ENCODE data around the gene LPAR1.

Gene LPAR1

DNA sequence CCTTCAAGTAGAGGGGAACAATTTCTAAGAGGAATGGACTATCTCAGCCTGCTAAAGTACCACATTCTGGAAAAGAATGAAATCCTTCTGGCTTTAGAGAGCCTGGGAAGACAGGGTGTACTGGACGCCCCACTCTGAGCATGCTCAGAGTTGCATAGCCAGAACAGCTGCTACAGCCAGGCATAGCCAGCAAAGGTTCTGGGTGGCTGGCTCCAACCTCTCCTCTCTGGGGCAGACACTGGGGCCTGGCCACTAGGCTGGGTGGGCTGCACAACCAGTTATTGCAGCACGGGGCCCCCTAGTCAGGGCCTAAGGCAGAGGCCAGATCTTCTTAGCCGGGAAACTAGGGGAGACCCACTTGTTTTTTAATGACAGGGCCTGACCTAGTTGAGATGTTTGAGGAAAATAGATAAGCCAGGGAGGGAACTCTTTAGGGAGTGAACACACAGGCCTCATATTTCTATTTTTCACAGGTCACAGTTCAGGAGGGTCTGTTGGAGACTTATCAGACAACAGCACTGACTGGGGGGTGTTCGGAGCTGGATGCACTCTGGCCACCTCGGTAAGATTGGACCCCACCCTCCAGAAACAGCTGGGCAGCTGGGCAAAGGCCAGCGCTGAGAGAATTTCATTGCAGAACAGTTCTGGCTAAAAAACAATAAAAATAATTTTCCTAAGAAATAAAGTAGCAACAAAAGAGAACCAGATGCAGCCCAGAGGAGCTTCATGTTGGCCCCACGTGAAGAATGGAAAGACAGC lies 142.9 kb downstream of the LPAR1 start:
- H3K4me1 ChIP-seq (ENCODE audit: control insufficient read depth, insufficient read depth, low read length): no peaks in the 10 kb centered on the region
- ChIA-PET CTCF (interaction anchor here (0.7 kb wide), 1 partner anchor 9 kb away, joined by 3 read pairs; no protein-coding TSS in a partner anchor), POLR2A (no interaction called here)
- no peak for TF ChIP-seq ZNF341 (tag by site-specific recombination; IDR thresholded peaks at IDR 0.05; ENCODE audit: low read depth)
- no peak for TF ChIP-seq ZEB2 (tag by site-specific recombination; IDR thresholded peaks at IDR 0.05)
- no peak for TF ChIP-seq ZNF354C (tag by site-specific recombination; IDR thresholded peaks at IDR 0.05; ENCODE audit: borderline replicate concordance, low read depth)
- TF ChIP-seq, protein P1, sequence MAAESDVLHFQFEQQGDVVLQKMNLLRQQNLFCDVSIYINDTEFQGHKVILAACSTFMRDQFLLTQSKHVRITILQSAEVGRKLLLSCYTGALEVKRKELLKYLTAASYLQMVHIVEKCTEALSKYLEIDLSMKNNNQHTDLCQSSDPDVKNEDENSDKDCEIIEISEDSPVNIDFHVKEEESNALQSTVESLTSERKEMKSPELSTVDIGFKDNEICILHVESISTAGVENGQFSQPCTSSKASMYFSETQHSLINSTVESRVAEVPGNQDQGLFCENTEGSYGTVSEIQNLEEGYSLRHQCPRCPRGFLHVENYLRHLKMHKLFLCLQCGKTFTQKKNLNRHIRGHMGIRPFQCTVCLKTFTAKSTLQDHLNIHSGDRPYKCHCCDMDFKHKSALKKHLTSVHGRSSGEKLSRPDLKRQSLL (tag by site-specific recombination; IDR thresholded peaks at IDR 0.05): no peak
- no peak for TF ChIP-seq ZNF211 (tag by site-specific recombination; IDR thresholded peaks at IDR 0.05; ENCODE audit: low read depth)
- TF ChIP-seq ZBTB8A (tag by site-specific recombination; IDR thresholded peaks at IDR 0.05): no peak
- no peak for TF ChIP-seq MYNN (tag by site-specific recombination; IDR thresholded peaks at IDR 0.05; ENCODE audit: borderline replicate concordance)
- TF ChIP-seq HOXA7 (CRISPR knock-in tag; IDR thresholded peaks at IDR 0.05; ENCODE audit: borderline replicate concordance): no peak
- no peak for TF ChIP-seq EGR2 (tag by site-specific recombination; IDR thresholded peaks at IDR 0.05; ENCODE audit: low read depth)
- TF ChIP-seq ZNF302 (tag by site-specific recombination; IDR thresholded peaks at IDR 0.05; ENCODE audit: low read depth): no peak
- TF ChIP-seq ZNF558 (tag by site-specific recombination; IDR thresholded peaks at IDR 0.05): no peak
- TF ChIP-seq, protein P2, sequence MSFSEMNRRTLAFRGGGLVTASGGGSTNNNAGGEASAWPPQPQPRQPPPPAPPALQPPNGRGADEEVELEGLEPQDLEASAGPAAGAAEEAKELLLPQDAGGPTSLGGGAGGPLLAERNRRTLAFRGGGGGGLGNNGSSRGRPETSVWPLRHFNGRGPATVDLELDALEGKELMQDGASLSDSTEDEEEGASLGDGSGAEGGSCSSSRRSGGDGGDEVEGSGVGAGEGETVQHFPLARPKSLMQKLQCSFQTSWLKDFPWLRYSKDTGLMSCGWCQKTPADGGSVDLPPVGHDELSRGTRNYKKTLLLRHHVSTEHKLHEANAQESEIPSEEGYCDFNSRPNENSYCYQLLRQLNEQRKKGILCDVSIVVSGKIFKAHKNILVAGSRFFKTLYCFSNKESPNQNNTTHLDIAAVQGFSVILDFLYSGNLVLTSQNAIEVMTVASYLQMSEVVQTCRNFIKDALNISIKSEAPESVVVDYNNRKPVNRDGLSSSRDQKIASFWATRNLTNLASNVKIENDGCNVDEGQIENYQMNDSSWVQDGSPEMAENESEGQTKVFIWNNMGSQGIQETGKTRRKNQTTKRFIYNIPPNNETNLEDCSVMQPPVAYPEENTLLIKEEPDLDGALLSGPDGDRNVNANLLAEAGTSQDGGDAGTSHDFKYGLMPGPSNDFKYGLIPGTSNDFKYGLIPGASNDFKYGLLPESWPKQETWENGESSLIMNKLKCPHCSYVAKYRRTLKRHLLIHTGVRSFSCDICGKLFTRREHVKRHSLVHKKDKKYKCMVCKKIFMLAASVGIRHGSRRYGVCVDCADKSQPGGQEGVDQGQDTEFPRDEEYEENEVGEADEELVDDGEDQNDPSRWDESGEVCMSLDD (tag by site-specific recombination; IDR thresholded peaks at IDR 0.05): no peak
- no peak for TF ChIP-seq ZNF585B (tag by site-specific recombination; IDR thresholded peaks at IDR 0.05)
- TF ChIP-seq, protein P3, sequence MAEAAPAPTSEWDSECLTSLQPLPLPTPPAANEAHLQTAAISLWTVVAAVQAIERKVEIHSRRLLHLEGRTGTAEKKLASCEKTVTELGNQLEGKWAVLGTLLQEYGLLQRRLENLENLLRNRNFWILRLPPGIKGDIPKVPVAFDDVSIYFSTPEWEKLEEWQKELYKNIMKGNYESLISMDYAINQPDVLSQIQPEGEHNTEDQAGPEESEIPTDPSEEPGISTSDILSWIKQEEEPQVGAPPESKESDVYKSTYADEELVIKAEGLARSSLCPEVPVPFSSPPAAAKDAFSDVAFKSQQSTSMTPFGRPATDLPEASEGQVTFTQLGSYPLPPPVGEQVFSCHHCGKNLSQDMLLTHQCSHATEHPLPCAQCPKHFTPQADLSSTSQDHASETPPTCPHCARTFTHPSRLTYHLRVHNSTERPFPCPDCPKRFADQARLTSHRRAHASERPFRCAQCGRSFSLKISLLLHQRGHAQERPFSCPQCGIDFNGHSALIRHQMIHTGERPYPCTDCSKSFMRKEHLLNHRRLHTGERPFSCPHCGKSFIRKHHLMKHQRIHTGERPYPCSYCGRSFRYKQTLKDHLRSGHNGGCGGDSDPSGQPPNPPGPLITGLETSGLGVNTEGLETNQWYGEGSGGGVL (tag by site-specific recombination; IDR thresholded peaks at IDR 0.05): no peak
- H3K36me3 ChIP-seq (ENCODE audit: control insufficient read depth in 2 of 2, insufficient read depth in 1 of 2, low read length in 2 of 2): no peaks in the 10 kb centered on the region
- no peaks in the 10 kb centered on the region for H3K9me3 ChIP-seq (ENCODE audit: control insufficient read depth, insufficient read depth, low read depth, low read length)
- no peak overlapping the region for H3K4me3 ChIP-seq (ENCODE audit: low read depth, low read length)
- no peak overlapping the region for H3K27ac ChIP-seq (ENCODE audit: extremely low read depth, low read depth, low read length)

DNA sequence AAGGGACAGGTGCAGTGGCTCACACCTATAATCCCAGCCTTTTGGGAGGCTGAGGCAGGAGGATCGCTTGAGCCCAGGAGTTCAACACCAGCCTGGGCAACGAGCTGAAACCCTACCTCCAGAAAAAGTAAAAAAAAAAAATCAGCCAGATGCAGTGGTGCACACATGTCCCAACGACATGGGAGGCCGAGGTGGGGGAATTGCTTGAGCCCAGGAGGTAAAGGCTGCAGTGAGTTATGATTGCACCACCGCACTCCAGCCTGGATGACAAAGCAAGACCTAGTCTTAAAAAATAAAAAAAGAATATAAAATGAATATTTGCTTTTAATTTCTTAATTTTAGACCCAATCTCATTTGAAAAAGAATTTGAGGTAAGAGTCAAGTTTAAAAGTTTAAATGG lies 143.5 kb downstream of the LPAR1 start:
- Histone ChIP-seq H3K9me3 (ENCODE audit: control insufficient read depth, insufficient read depth, low read depth, low read length) (no peaks in the 10 kb centered on the region), H3K36me3 (ENCODE audit: control insufficient read depth in 2 of 2, insufficient read depth in 1 of 2, low read length in 2 of 2) (no peaks in the 10 kb centered on the region), H3K4me3 (ENCODE audit: low read depth, low read length) (no peak overlapping the region), H3K27ac (ENCODE audit: extremely low read depth, low read depth, low read length) (no peak overlapping the region), H3K4me1 (ENCODE audit: control insufficient read depth, insufficient read depth, low read length) (no peaks in the 10 kb centered on the region)
- POLR2A ChIA-PET: no interaction called here
- TF ChIP-seq, protein P4, sequence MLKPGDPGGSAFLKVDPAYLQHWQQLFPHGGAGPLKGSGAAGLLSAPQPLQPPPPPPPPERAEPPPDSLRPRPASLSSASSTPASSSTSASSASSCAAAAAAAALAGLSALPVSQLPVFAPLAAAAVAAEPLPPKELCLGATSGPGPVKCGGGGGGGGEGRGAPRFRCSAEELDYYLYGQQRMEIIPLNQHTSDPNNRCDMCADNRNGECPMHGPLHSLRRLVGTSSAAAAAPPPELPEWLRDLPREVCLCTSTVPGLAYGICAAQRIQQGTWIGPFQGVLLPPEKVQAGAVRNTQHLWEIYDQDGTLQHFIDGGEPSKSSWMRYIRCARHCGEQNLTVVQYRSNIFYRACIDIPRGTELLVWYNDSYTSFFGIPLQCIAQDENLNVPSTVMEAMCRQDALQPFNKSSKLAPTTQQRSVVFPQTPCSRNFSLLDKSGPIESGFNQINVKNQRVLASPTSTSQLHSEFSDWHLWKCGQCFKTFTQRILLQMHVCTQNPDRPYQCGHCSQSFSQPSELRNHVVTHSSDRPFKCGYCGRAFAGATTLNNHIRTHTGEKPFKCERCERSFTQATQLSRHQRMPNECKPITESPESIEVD (tag by site-specific recombination; IDR thresholded peaks at IDR 0.05): no peak
- TF ChIP-seq ZNF16 (tag by site-specific recombination; IDR thresholded peaks at IDR 0.05; ENCODE audit: low read depth) (no peak), ZFP69B (tag by site-specific recombination; IDR thresholded peaks at IDR 0.05) (no peak), ZNF548 (tag by site-specific recombination; IDR thresholded peaks at IDR 0.05) (no peak)
- TF ChIP-seq, protein P5, sequence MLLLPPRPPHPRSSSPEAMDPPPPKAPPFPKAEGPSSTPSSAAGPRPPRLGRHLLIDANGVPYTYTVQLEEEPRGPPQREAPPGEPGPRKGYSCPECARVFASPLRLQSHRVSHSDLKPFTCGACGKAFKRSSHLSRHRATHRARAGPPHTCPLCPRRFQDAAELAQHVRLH (tag by site-specific recombination; IDR thresholded peaks at IDR 0.05): no peak
- TF ChIP-seq, protein P6, sequence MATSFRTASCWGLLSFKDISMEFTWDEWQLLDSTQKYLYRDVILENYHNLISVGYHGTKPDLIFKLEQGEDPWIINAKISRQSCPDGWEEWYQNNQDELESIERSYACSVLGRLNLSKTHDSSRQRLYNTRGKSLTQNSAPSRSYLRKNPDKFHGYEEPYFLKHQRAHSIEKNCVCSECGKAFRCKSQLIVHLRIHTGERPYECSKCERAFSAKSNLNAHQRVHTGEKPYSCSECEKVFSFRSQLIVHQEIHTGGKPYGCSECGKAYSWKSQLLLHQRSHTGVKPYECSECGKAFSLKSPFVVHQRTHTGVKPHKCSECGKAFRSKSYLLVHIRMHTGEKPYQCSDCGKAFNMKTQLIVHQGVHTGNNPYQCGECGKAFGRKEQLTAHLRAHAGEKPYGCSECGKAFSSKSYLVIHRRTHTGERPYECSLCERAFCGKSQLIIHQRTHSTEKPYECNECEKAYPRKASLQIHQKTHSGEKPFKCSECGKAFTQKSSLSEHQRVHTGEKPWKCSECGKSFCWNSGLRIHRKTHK (tag by site-specific recombination; IDR thresholded peaks at IDR 0.05): no peak
- CTCF ChIA-PET: interaction anchor here (0.7 kb wide), 1 partner anchor 9 kb away, joined by 3 read pairs; no protein-coding TSS in a partner anchor
